NOMO-1 treated with DMSO at 0.1 percent for 48 hours (cell line): ENCODE results near the gene POLD3.
A peak's percentile ranks its signal among the peaks of the same experiment; 100 is the strongest.

ENCODE experiments used
- DNase-seq: peaks from one replicate; lab custom pipeline; 2025; ENCODE audit not compliant: unreplicated experiment; lab: John Stamatoyannopoulos, UW

Gene POLD3

GRCh38 chr11:74672332-74672955 is 80.1 kb downstream of the POLD3 start:
- no peak for DNase-seq

DNA sequence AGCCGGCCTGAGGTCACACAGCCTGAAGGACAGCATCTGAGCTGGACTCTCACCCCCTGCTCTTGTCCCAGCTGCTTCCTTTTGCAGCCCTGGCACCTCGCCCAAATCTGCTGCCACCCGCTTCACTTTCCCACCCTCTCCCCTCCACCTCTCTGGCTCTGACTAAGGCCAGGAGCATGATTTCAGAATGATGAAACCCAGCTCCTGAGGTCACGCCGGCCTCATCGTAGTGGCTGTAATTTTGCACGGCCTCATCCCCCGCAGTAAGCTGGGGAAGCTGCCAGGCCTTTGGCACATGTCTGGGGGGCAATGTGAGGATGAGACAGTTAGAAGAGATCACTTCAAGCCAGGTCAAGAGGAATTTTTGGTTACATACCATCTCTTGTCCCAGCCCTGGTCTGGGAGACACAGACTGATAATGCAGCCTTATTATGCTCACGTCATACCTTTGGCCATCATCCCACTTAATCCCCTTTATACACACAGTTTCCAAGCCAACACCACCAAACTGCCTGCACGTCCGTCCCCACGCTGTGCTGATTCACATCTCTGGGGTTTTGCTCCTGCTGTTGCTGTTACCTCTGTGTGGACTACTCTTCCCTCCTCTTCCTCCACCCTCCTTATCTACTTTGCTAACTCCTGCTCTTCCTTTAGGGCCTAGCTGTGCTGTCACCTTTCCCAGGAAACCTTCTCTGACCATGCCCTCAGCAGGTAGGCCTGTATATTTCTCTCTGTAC is 80.7 kb downstream of the POLD3 start:
- no peak for DNase-seq

DNA sequence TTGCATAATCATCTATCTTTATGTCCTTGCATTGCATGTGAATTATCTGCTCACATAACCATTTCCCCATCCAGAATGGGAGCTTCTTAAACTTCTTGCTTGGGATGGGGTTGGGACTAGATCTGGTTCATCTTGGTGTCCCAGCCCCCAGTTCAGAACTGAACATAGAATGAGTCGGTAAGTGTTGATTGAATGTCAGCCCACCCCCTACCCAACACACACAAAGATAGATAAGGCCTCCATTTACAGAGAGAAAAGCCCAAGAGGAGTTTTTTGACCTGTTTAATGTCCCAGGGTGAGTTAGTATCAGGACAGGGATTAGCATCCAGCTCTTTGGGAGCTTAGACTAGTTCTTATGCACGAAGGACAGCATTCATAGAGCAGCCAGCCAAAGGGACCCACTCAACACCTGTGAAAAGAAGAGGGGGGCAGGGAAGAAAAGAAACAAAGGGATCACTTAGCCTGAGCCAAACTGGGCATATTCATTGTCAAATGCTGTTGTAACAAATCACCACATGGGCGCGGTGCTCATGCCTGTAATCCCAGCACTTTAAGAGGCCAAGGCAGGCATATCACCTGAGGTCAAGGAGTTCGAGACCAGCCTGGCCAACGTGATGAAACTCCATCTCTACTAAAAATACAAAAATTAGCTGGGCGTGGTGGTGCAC is 81.4 kb downstream of the POLD3 start:
- DNase-seq, result no peak

- DNase-seq, result no peak
Observed at GRCh38 chr11:74675761-74676160, 83.4 kb downstream of the POLD3 start.

- no peak for DNase-seq
Observed at GRCh38 chr11:74676596-74676995, 84.2 kb downstream of the POLD3 start.

DNA sequence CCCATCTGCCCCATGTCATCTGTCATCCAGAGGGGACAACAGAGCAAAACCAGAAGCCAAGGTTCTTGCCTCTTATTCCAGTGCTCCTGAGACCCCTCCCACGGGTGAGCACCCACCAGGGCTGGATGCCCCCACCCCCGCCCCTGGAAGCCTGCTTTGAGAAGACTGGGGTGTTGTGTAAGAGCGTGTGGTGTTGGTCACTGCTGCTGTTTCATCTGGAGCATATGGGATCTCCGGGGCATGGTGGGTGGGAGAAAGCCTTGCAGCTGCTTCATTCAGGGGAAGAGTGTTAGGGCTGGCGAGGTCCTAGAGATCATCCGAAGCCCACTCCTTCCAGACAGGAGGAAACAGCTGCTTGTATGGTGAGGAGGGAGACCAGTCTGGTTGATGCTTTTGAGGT is 84.7 kb downstream of the POLD3 start:
- no peak for DNase-seq

GRCh38 chr11:74678041-74678440 is 85.7 kb downstream of the POLD3 start:
- no peak for DNase-seq

- DNase-seq, result no peak
Observed at GRCh38 chr11:74678591-74679512, 86.5 kb downstream of the POLD3 start.

GRCh38 chr11:74679513-74679865 is 87.1 kb downstream of the POLD3 start:
- no peak for DNase-seq

DNA sequence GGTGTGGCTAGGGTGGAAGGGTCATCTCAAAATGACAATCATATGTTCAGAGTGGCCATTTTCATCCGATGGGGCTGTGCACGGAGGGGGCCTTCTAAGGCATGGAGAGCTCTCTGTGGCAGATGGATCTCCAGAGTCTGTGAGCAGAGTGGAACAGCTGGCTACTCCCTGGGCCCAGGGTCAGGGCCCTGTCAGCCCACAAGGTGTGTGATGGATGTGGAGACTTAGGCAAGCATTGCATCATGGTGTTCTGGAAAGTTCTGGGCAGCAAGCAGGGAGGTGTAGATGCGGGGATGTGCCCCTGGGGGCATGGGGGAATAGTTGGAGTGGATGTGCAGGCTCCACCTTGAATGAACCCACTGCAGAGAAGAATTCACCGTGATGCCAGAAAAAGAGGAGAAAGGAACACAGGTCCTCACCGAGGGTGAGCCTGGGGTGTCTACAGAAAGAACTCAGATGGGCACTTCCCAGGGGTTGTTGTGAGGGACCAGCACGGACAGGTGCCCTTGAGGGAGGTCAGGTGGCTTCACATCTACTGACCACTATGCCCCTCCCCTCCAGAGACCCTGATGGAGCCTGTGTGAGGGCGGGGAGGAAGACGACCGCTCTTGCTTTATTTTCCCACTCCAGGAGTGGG is 87.8 kb downstream of the POLD3 start:
- no peak for DNase-seq

DNA sequence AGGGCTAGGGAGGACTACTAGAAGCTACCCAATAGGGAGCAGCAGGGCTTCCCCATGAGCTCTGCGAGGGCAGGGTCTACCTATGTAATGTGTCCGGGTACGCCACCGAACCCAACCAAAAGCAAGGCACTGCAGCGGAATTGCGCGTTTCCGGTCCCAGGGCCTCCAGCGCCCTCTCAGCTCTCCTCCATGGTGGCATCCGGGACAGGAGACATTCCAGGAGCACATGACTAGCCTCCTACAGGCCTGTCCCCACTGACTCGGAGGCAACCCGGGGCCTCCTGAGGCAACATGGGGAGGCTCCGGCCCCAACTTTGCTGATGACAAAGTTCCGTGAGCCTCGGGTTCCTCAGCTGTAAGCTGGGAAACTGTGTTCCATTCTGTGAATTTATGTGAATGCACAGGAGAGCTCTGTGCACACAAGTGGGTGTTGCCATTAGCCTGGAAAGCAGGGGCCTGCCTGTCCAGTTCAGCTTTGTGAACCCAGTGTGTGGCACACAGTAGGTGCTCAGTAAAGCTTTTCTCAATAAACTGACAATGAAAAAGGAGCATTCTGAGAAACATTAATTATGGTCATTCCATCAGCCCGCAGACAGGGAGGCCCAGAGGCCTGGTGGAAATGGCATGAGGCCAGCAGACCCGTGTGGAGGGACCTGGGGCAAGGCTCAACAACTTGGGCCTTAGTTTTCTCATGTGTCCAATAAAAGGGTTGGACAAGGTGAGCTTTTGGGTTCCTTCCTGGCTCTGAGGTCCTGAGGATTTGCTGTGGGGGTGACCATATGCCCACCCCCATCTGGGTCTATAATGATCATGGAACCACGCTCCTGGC is 88.5 kb downstream of the POLD3 start:
- DNase-seq, result no peak

DNA sequence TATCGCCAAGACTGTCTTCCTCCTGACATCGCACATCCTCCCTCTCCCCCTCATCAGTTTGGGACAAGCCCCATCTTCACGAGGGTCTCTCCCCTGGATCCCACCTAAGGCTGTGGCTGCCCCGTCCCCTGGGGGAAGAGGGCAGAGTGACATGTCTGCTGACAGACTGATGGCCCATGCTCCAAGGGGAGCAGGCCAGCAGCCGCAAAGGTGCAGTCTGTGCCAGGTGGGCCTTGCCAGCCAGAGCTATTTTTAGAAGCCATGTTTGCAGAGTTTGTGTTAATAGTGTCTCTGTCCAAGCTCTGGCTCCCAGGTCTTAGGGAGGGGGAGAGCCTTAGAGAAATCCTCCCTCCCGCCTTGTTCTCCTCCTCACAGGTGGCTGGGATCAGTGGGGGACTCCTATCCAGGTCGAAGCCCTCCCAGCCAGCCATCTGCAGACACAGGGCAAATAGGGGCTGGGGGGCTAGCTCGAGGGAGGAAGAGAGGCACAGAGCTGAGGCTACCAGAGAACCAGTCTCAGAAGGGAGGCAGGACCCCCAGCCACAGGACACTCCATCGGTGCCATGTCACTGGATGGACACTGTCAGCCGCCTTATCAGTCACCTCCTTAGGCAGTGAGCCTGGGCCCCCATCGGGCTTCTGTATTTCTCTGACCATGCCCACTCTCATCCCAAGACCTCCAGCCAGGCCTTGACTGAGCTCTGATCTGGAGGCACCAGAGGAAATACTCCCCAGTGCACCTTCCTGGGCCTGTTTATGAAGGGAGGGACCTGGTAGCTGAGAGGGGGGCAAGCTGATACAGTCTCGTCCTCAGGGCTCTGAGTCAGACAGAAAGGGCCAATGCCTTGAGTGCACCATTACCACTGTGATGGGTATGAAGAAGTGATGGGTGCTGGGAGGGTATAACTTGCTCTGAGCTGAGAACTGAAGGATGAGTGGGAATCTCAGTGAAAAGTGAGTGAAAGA is 89.6 kb downstream of the POLD3 start:
- no peak for DNase-seq

- DNase-seq, result no peak
Observed at GRCh38 chr11:74682731-74683278, 90.4 kb downstream of the POLD3 start.

DNA sequence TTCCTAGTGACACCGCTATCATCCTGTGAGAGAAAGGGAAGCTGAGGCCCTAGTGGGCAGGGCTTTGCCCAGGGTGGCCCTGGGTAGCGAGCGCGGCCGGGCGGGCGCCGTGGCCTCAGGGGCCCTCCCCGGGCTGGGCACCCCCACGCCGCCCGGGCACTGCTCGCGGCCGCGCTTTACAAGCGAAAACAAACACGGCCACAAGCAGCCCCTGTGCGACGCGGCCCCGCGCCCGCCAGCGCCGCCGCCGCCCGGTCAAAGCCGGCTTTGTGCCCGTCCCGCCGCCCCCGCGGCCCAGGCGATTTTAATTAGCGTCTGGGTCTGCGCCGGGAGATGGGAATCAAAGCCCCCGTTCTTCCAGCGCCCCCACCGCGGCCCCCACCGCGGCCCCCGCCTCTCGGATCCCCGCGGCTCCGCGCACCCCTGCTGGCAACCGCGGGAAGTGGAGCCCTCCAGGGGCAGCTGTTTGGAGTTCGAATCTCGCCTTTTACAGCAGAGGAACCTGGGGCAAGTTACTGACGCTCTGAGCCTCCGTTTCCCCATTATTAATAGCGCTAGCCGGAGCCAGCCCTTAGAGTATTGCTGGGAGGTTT is 91.0 kb downstream of the POLD3 start:
- DNase-seq, result no peak

DNA sequence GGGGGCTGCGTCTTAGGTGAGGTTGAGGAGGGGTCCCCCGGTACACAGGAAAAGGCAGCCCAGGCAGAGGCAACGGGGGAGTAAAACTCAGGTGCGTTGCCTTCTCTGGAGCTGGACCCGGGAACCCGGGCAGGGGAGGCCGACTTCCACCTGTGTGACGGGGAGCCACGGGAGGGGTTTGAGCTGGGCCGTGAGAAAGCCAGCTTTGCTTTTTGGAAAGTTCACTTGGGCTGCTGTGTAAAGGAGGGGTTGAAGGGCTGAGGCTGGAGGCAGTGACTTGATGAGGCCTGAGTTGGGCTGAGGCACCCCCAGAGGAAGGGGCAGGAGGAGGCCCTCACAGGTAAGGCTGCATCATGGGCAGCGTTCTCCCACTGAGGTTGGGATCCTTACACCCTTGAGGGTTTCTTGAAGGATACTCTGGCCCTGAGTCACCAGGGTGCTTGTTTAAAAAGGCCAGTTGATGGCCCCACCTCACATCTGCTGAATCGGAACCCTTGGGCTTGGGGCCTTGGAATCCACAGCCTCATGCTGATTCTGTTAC is 91.6 kb downstream of the POLD3 start:
- DNase-seq, result no peak

GRCh38 chr11:74684661-74685060 is 92.3 kb downstream of the POLD3 start:
- DNase-seq, result no peak

GRCh38 chr11:74685338-74685737 is 93.0 kb downstream of the POLD3 start:
- no peak for DNase-seq

- peak; percentile 7 for DNase-seq
Observed at GRCh38 chr11:74685905-74686304, 93.5 kb downstream of the POLD3 start.
